H9 (cell line): Measurements from ENCODE around the gene TFF3. TPM values are rescaled to one million over a fixed set of nuclear protein-coding genes. Genes with fewer than 3 reads are reported as not detected.

ENCODE experiments used
- DNase-seq: peaks from one replicate; pipeline ENCODE4 v3.0.0-alpha.2; 2017
- H2AFZ ChIP-seq: one replicate; pipeline ENCODE4 v1.6.1; 2013; ENCODE audit warnings: mild to moderate bottlenecking, low read length, control low read depth, moderate library complexity
- H2AK5ac ChIP-seq: 2 replicates; pipeline ENCODE4 v1.6.1; 2013; ENCODE audit warnings: low read length, control low read depth, mixed read lengths; ENCODE audit not compliant: insufficient read length
- H2BK120ac ChIP-seq: one replicate; pipeline ENCODE4 v1.6.1; 2013; ENCODE audit warnings: low read depth, mild to moderate bottlenecking, low read length, control low read depth, inconsistent platforms; ENCODE audit not compliant: poor library complexity, severe bottlenecking
- H2BK12ac ChIP-seq: 2 replicates; pipeline ENCODE4 v1.6.1; 2013; ENCODE audit warnings: low read length, control low read depth, mixed read lengths, low read depth; ENCODE audit not compliant: insufficient read length
- H2BK15ac ChIP-seq: 2 replicates; pipeline ENCODE4 v1.6.1; 2013; ENCODE audit warnings: low read depth, low read length, control low read depth
- H2BK20ac ChIP-seq: one replicate; pipeline ENCODE4 v1.6.1; 2013; ENCODE audit warnings: low read depth, mild to moderate bottlenecking, low read length, control low read depth, inconsistent platforms; ENCODE audit not compliant: poor library complexity, severe bottlenecking
- H2BK5ac ChIP-seq: 2 replicates; pipeline ENCODE4 v1.6.1; 2013; ENCODE audit warnings: low read length, control low read depth, mixed read lengths; ENCODE audit not compliant: insufficient read length
- H3K14ac ChIP-seq: 2 replicates; pipeline ENCODE4 v1.6.1; 2013; ENCODE audit warnings: low read length, control low read depth; ENCODE audit not compliant: insufficient read depth
- H3K18ac ChIP-seq: 2 replicates; pipeline ENCODE4 v1.6.1; 2013; ENCODE audit warnings: low read depth, mild to moderate bottlenecking, mixed read lengths, low read length, control low read depth; ENCODE audit not compliant: insufficient read length
- H3K23ac ChIP-seq: 2 replicates; pipeline ENCODE4 v1.6.1; 2013; ENCODE audit warnings: low read length, control low read depth, mixed read lengths, low read depth; ENCODE audit not compliant: insufficient read length
- H3K23me2 ChIP-seq: 2 replicates; pipeline ENCODE4 v1.6.1; 2013; ENCODE audit warnings: low read depth, mild to moderate bottlenecking, mixed read lengths, low read length, control low read depth; ENCODE audit not compliant: insufficient read length, poor library complexity, severe bottlenecking
- H3K27ac ChIP-seq: 2 replicates; pipeline ENCODE4 v1.5.1; 2013; ENCODE audit warnings: low read length, control low read depth, mixed read lengths, low read depth; ENCODE audit not compliant: insufficient read length
- H3K27me3 ChIP-seq: 2 replicates; pipeline ENCODE4 v1.6.1; 2013; ENCODE audit warnings: low read length, control low read depth, inconsistent platforms; ENCODE audit not compliant: insufficient read depth
- H3K4ac ChIP-seq: 2 replicates; pipeline ENCODE4 v1.6.1; 2013; ENCODE audit warnings: low read depth, mild to moderate bottlenecking, control low read depth, inconsistent platforms, low read length, moderate library complexity
- H3K4me1 ChIP-seq: 2 replicates; pipeline ENCODE4 v1.6.1; 2013; ENCODE audit warnings: low read length, control low read depth, inconsistent platforms; ENCODE audit not compliant: insufficient read depth
- H3K4me2 ChIP-seq: 2 replicates; pipeline ENCODE4 v1.6.1; 2013; ENCODE audit warnings: low read length, control low read depth, mixed read lengths; ENCODE audit not compliant: insufficient read length, insufficient read depth
- H3K56ac ChIP-seq: 2 replicates; pipeline ENCODE4 v1.6.1; 2013; ENCODE audit warnings: low read depth, mild to moderate bottlenecking, mixed read lengths, low read length, control low read depth; ENCODE audit not compliant: insufficient read length
- H3K79me1 ChIP-seq: 2 replicates; pipeline ENCODE4 v1.6.1; 2013; ENCODE audit warnings: low read depth, mild to moderate bottlenecking, moderate library complexity, low read length, control low read depth, inconsistent platforms; ENCODE audit not compliant: insufficient read depth, poor library complexity, severe bottlenecking
- H3K79me2 ChIP-seq: 2 replicates; pipeline ENCODE4 v1.6.1; 2013; ENCODE audit warnings: low read length, control low read depth, inconsistent platforms; ENCODE audit not compliant: insufficient read depth
- H3K9ac ChIP-seq: 2 replicates; pipeline ENCODE4 v1.6.1; 2013; ENCODE audit warnings: low read length, control low read depth, mixed read lengths; ENCODE audit not compliant: insufficient read length; ENCODE audit errors: extremely low read depth
- H3K9me3 ChIP-seq: one replicate; pipeline ENCODE4 v1.6.1; 2013; ENCODE audit warnings: low read depth, low read length, inconsistent platforms; ENCODE audit not compliant: control insufficient read depth
- H3T11ph ChIP-seq: one replicate; pipeline ENCODE4 v1.6.1; 2013; ENCODE audit warnings: mild to moderate bottlenecking, low read length, control low read depth, inconsistent platforms
- H4K20me1 ChIP-seq: one replicate; pipeline ENCODE4 v1.6.1; 2013; ENCODE audit not compliant: control insufficient read depth, insufficient read length, insufficient read depth
- H4K5ac ChIP-seq: 2 replicates; pipeline ENCODE4 v1.6.1; 2013; ENCODE audit warnings: low read depth, mild to moderate bottlenecking, mixed read lengths, low read length, control low read depth; ENCODE audit not compliant: insufficient read length
- H4K8ac ChIP-seq: replicated peaks from 2 replicates; pipeline ENCODE4 v1.6.1; 2013; ENCODE audit warnings: low read length, control low read depth, mixed read lengths, low read depth; ENCODE audit not compliant: insufficient read length
- H4K91ac ChIP-seq: 2 replicates; pipeline ENCODE4 v1.6.1; 2013; ENCODE audit warnings: low read depth, mild to moderate bottlenecking, moderate library complexity, mixed read lengths, low read length, control low read depth; ENCODE audit not compliant: insufficient read length
- H3K27ac Mint-ChIP-seq, 3 experiments: 2 replicates in 2 of 3; 3 replicates in 1 of 3; pipeline ENCODE4 v1.8.0; 2020 to 2021; ENCODE audit warnings: mixed read lengths in 3 of 3, mild to moderate bottlenecking in 1 of 3, moderate library complexity in 1 of 3
- H3K27me3 Mint-ChIP-seq: 2 replicates; pipeline ENCODE4 v1.8.0; 2021; ENCODE audit warnings: low read depth, mild to moderate bottlenecking, moderate library complexity, mixed read lengths
- H3K36me3 Mint-ChIP-seq, 3 experiments: 2 replicates in 2 of 3; 3 replicates in 1 of 3; pipeline ENCODE4 v1.8.0; 2020 to 2021; ENCODE audit warnings: low read depth in 3 of 3, mixed read lengths in 3 of 3; ENCODE audit not compliant: insufficient read depth in 1 of 3
- H3K4me1 Mint-ChIP-seq, 2 experiments: 2 replicates each; pipeline ENCODE4 v1.8.0; 2020; ENCODE audit warnings: mixed read lengths in 2 of 2
- H3K4me3 Mint-ChIP-seq, 2 experiments: 2 replicates in 1 of 2; 3 replicates in 1 of 2; pipeline ENCODE4 v1.8.0; 2020 to 2021; ENCODE audit warnings: mild to moderate bottlenecking in 2 of 2, mixed read lengths in 2 of 2, moderate library complexity in 1 of 2
- H3K9me3 Mint-ChIP-seq, 2 experiments: 2 replicates in 1 of 2; 3 replicates in 1 of 2; pipeline ENCODE4 v1.8.0; 2020; ENCODE audit warnings: mild to moderate bottlenecking in 2 of 2, mixed read lengths in 2 of 2, moderate library complexity in 1 of 2
- WGBS: extraction: QIAGEN DNeasy Blood & Tissue Kit; methylation state at CpG from one replicate; pipeline ENCODE4 v1.1.7; 2013; ENCODE audit warnings: missing lambda C conversion rate, low lambda C conversion rate, mixed read lengths; ENCODE audit not compliant: insufficient read length; ENCODE audit errors: extremely low coverage; 5-methylcytosine and 5-hydroxymethylcytosine counted together
- total RNA-seq: library from RNA; stranded (reverse); gene quantifications from 2 replicates; pipeline ENCODE4 v1.2.1, GENCODE V29; 2021
- TF ChIP-seq, protein P1 (sequence below): fragments of 200-600 bp; sonication (generic); conservative IDR thresholded peaks from 3 replicates; pipeline ENCODE4 v1.8.0; 2021; ENCODE audit warnings: antibody characterized with exemption, mild to moderate bottlenecking

Gene TFF3
- total RNA-seq, 1 experiment from 2014 or later, result 1.5 TPM

GRCh38 chr21:42296501-42296900, 18.7 kb downstream of the TFF3 start:
- DNase-seq, result no peak
- H3K4ac ChIP-seq, result no peak overlapping the region
- H3K14ac ChIP-seq, result no peak overlapping the region
- H3K79me1 ChIP-seq, result no peaks in the 10 kb centered on the region
- no peak overlapping the region for H2BK12ac ChIP-seq
- Mint-ChIP-seq H3K4me3 (no peak overlapping the region), H3K36me3 (no peaks in the 10 kb centered on the region), H3K27ac (no peak overlapping the region), H3K27me3 (peaks cover 6% of the 10 kb centered on the region), H3K9me3 (no peaks in the 10 kb centered on the region), H3K4me1 (peaks cover 16 to 20% of the 10 kb centered on the region in 2 experiments)
- no peaks in the 10 kb centered on the region for H3K9me3 ChIP-seq
- H2AFZ ChIP-seq, result no peak overlapping the region
- no peak overlapping the region for H3K18ac ChIP-seq
- H3K4me1 ChIP-seq, result no peaks in the 10 kb centered on the region
- no peaks in the 10 kb centered on the region for H4K20me1 ChIP-seq
- TF ChIP-seq, protein P1, sequence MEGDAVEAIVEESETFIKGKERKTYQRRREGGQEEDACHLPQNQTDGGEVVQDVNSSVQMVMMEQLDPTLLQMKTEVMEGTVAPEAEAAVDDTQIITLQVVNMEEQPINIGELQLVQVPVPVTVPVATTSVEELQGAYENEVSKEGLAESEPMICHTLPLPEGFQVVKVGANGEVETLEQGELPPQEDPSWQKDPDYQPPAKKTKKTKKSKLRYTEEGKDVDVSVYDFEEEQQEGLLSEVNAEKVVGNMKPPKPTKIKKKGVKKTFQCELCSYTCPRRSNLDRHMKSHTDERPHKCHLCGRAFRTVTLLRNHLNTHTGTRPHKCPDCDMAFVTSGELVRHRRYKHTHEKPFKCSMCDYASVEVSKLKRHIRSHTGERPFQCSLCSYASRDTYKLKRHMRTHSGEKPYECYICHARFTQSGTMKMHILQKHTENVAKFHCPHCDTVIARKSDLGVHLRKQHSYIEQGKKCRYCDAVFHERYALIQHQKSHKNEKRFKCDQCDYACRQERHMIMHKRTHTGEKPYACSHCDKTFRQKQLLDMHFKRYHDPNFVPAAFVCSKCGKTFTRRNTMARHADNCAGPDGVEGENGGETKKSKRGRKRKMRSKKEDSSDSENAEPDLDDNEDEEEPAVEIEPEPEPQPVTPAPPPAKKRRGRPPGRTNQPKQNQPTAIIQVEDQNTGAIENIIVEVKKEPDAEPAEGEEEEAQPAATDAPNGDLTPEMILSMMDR, result no peak
- H3K56ac ChIP-seq, result no peak overlapping the region
- no peak overlapping the region for H4K5ac ChIP-seq
- no peak overlapping the region for H3K4me2 ChIP-seq
- no peak overlapping the region for H2BK15ac ChIP-seq
- H3K27ac ChIP-seq, result no peak overlapping the region
- no peak overlapping the region for H2BK5ac ChIP-seq
- H3K9ac ChIP-seq, result no peak overlapping the region
- H2BK120ac ChIP-seq, result no peak overlapping the region
- no CpG with 5 or more reads among the region's 7 CpGs for WGBS
- no peaks in the 10 kb centered on the region for H3K23me2 ChIP-seq
- no peaks in the 10 kb centered on the region for H3K27me3 ChIP-seq
- H4K91ac ChIP-seq, result no peak overlapping the region
- no peak overlapping the region for H3K23ac ChIP-seq
- no peak overlapping the region for H4K8ac ChIP-seq
- H2AK5ac ChIP-seq, result no peak overlapping the region
- H3T11ph ChIP-seq, result no peak overlapping the region
- H3K79me2 ChIP-seq, result no peaks in the 10 kb centered on the region
- H2BK20ac ChIP-seq, result no peak overlapping the region
